OCI-LY1 (cell line): ENCODE data around the gene MAPK9.

Experiments used
- EZH2 ChIP-seq: fragments of 200-600 bp; sonication (generic), shearing (Covaris generic); IDR thresholded peaks from 2 replicates; pipeline ENCODE4 v1.8.0; 2017; ENCODE audit warnings: borderline replicate concordance, mixed run types, mild to moderate bottlenecking, antibody characterized with exemption, low read length, moderate library complexity, mixed read lengths
- TF ChIP-seq, protein P1 (sequence below): fragments of 200-600 bp; sonication (generic), shearing (Covaris generic); IDR thresholded peaks from 2 replicates; pipeline ENCODE4 v1.5.1; 2017; ENCODE audit warnings: mild to moderate bottlenecking, antibody characterized with exemption, low read length, moderate library complexity, mixed read lengths

- TF ChIP-seq, protein P1, sequence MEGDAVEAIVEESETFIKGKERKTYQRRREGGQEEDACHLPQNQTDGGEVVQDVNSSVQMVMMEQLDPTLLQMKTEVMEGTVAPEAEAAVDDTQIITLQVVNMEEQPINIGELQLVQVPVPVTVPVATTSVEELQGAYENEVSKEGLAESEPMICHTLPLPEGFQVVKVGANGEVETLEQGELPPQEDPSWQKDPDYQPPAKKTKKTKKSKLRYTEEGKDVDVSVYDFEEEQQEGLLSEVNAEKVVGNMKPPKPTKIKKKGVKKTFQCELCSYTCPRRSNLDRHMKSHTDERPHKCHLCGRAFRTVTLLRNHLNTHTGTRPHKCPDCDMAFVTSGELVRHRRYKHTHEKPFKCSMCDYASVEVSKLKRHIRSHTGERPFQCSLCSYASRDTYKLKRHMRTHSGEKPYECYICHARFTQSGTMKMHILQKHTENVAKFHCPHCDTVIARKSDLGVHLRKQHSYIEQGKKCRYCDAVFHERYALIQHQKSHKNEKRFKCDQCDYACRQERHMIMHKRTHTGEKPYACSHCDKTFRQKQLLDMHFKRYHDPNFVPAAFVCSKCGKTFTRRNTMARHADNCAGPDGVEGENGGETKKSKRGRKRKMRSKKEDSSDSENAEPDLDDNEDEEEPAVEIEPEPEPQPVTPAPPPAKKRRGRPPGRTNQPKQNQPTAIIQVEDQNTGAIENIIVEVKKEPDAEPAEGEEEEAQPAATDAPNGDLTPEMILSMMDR = no peak
- no peak for TF ChIP-seq EZH2
Observed at GRCh38 chr5:180212363-180213255, 79.3 kb downstream of the MAPK9 start.
